Activated gamma-delta T cell treated with Interleukin-2 at 50 U/mL for 16 hours (primary cell): Measurements from ENCODE around the gene RIN3.

Source experiments
- DNase-seq: peaks from one replicate; pipeline ENCODE4 v3.0.0-alpha.2; 2020

The RIN3 gene

DNA sequence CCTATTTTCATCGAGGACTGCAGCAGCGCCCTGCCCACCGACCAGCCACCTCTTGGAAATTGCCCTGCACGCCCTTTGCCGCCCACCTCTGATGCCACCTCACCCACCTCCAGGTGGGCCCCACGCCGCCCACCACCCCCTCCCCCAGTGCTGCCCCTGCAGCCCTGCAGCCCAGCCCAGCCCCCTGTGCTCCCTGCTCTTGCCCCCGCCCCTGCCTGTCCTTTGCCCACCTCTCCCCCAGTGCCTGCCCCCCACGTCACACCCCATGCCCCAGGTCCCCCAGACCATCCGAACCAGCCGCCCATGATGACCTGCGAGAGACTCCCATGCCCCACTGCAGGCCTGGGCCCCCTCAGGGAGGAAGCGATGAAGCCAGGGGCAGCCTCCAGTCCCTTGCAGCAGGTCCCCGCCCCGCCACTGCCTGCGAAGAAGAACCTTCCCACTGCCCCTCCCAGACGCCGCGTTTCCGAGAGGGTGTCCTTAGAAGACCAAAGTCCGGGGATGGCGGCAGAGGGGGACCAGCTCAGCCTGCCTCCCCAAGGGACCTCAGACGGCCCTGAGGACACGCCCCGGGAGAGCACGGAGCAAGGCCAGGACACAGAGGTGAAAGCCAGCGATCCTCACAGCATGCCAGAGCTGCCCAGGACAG is 138.3 kb downstream of the RIN3 start:
- peak; percentile 41 for DNase-seq

- no peak for DNase-seq
Measured at GRCh38 chr14:92652413-92653151, 139.0 kb downstream of the RIN3 start.

GRCh38 chr14:92653162-92653651 is 139.6 kb downstream of the RIN3 start:
- DNase-seq = no peak

DNA sequence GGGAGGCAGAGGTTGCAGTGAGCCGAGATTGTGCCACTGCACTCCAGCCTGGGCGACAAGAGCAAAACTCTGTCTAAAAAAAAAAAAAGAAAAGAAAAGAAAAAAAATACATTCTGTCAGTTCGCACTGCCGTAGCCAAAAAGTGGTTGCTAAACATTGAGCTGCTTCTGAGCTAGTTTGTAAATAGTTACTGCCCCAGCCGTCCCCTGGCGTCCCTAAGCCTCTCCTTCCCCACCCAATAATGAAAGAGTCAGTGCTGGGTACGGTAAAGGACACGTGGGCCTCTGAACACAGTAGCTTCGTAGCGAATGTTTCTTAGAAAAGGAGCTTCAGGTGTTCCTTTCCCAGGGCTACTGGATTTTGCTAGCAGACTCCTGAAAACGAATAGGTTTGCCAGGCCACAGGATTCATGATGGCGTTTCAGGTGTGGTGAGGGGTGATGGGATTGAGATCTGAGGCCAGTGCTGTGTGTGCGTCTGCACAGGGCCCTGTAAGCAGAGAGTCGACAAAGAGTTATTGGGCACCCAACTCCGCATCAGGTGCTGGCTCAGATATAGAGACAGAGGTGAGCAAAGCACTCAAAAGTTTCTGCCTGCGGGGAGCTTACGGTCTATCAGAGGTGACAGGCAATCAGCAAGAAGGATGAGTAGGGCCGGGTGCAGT is 140.8 kb downstream of the RIN3 start:
- DNase-seq = no peak

DNA sequence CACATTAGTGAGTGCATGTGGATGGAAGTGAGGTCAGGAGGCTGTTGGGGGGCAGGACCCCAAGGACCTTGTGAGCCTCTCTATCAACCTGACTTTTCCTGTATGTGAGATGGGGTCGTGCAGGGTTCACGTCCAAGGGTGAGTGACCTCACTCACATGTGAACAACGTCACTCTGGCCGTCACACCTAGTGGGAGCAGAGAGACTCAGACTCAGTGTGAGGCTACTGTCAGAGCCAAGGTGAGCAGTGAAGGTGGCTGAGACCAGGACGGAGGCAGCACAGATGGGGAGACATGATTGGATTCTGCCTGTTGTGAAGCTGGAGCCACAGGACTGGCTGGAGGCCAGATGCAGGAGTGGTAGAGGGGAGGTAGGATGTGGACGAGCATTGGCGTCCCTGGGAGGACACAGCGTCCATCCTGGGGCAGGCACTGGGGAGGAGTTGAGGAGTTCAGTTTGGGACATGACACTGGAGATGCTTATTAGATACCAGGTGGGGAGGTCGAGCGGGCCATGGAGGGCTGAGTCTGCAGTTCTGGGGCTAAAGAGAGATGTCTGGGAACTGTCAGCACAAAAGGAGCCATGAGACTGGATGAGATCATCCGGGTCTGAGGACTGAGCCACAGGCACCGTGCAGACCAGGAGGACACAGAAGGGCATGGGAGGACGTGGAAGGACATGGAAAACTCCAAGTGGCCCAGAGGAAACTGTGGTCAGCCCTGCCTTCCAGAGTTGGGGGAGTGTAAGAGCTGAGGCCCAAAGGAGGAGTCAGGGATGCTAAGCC is 142.0 kb downstream of the RIN3 start:
- no peak for DNase-seq

DNA sequence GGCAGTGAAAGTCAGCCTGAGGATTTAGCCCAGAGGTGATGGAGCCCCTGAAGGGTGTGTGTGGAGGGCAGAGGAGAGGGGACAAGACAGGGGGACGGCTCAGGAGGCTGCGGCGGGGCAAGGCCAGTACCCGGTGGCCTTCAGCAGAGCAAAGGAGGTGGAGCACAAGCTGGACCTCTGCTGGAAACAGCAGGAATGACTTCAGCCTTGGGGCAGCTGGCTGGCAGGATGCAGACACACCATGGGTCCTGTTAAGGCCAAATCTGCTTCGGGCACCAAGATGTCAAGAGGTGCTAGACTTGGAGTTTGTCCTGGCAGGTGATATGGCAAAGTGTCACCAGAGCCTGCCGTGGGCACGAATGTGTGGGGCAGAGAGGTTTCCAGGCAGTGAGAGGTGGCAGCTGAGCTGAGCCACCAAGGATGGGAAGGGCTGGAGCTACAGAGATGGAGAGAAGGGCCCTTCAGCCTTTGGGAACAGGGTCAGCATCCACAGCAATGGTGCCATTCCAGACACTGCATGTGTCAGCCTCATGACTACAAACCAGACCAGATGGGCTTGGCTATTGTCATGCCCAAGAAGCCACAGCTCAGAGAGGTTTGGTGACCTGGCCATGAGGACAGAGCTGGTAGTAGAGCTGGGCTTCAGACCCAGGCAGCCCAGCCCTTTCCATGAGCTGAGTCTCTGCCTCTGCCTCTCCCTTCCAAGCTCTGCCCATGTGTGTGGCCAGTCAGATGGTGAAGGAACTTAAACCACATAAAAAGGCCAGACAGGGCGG is 142.9 kb downstream of the RIN3 start:
- DNase-seq = no peak

DNA sequence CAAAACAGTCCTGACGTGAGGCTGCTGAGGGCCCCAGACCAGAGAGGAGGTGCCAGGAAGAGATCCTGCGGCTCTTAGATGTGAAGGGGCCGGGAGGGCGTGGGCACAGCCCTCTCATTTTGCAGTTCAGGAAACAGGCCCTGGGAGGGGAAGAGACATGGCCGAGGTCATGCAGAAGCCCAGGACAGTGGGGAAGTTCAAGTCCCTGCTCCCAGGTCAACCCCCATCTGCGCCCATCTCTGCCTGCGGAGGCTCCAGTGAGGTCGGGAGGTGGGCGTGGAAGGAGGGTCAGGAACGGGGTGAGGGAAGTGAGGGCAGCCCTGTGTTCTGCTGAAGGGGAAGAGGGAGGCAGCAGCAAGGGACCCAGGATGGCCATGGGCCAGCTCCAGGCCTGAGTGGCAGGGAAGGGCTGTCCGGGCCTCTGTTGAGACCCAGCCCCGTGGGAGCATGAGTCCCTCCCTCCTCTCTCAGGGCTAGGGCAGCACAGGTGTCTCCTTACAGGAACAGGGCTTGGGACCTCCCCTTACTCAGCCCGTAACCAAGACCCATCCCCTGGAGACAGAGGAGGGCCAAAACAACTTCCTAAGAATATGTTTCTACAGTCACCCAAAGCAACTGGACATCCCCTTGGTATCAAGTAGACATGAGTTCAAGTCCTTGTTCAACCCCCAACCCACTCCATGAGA is 144.0 kb downstream of the RIN3 start:
- DNase-seq = no peak

- no peak for DNase-seq
Measured at GRCh38 chr14:92658160-92658559, 144.6 kb downstream of the RIN3 start.

DNA sequence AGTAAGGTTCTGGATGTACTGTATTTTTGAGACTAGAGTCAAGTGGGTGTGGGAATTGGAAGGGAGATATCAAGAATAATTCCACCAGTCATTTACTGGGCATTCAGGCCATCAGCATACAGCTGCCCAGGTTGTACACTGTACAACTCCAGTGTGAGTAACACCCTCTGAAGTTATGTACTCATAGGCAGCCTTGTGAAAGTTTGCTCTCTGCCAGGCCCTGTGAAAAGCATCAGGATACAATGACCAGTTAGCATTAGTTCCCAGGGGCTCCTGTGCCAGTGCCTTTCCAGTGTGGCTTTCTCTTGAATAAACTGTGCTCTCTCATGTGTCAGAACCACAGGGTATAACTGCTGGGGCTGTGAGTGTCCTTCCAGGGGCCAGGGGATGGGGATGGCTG is 145.1 kb downstream of the RIN3 start:
- DNase-seq = no peak

DNA sequence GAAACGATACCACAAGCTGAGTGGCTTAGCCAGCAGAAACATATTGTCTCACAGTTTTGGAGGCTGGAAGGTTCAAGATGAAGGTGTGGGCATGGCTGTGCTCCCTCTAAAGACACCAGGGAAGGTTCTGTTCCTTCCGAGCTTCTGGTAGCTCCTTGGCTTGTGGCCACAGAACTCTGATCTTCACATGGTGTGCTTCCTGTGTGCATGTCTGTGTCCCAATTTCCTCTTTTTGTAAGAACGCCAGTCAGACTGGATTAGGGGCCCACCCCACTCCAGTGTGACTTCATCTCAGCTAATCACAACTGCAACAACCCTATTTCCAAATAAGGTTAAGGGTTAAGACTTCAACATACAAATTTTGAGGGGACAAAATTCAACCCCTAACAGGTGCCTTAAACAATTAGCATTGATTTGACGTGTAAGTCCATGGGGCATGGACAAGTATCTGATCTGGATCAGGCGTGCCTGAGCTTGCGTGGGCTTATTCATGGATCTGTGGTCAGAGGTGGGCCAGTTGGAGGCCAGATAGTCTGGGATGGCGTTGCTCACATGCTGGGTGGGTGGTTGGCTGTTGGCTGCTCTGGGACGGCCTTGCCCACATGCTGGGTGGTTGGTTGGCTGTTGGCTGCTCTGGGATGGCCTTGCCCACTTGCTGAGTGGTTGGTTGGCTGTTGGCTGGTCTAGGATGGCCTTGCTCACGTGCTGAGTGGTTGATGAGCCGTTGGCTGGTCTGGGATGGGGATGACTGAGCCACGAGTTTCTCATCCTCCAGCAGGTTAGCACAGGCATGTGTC is 146.4 kb downstream of the RIN3 start:
- no peak for DNase-seq

GRCh38 chr14:92660571-92660970 is 147.0 kb downstream of the RIN3 start:
- no peak for DNase-seq

DNA sequence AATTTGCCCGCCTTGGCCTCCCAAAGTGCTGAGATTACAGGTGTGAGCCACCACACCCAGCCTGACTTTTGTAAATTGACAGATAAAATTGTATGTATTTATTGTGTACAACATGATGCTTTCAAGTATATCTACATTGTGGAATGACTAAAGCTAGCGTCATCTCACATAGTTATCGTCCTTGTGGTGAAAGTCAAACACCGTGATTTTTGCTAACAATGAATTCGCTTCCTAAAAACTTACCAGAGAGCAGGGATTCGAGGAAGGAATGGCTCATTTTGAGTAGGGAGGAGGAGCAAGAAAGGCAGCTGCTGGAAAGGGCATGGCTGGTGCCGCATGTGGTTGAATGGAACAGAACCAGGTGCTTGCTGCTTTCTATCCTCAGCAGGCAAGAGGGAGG is 149.5 kb downstream of the RIN3 start:
- DNase-seq = no peak

DNA sequence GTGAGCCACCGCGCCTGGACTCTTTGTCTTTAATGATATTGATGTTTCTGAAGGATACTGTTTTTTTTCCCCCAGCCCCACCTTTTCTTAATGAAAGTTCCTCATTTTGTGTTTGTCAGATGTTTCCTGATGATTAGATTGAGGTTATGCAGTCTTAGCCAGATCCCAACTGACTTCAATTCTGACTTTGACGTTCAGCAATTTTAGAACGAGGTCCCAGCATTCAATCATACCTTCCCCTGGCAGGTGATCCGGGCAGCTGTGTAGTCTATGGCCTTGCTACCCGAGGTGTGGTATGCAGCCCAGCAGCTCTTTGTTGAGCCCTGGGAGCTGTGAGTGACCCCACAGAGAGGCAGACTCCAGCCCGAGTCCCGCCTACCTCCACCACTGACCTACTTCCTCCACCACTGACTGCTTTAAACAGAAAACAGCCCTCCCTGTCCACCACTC is 152.1 kb downstream of the RIN3 start:
- DNase-seq = no peak

DNA sequence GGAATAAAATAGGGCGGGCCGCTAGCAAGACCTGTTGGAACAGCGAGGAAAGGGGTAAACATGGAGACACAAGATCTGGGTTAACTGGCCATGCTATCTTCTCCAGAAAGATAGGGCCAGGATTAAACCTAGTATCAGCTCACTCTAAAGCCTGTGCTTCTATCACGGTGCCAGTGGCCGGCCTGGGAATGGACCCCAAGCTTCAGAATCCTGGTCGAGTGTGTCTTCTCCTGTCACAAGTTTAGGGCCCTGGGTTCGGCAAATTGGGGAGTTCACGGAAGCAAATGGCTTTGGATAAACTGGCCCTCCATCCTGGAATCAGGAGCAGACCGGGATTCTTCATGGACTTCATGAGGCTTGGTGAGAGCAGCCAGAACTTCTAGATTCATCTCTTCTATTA is 152.7 kb downstream of the RIN3 start:
- DNase-seq = no peak

GRCh38 chr14:92668276-92668973 is 154.8 kb downstream of the RIN3 start:
- DNase-seq = no peak

DNA sequence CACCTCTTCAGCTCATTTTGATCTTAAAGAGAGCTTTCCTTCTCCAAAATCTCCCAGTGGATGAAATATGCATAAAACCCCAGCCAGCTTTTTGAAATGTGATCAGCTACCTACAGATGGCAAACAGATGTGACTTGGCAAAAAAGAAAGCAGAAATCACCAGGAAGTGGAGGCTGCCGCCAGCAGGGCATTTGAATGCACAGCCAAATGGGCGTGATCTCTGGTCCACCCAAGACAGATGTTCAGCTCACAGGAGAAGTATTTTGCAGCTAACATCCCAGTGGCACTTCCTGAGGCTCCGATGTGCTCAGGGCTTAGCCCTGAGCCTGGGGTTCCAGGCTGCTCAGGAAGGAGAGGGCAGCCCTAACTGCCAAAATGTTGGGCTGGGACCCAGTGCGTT is 156.6 kb downstream of the RIN3 start:
- no peak for DNase-seq

DNA sequence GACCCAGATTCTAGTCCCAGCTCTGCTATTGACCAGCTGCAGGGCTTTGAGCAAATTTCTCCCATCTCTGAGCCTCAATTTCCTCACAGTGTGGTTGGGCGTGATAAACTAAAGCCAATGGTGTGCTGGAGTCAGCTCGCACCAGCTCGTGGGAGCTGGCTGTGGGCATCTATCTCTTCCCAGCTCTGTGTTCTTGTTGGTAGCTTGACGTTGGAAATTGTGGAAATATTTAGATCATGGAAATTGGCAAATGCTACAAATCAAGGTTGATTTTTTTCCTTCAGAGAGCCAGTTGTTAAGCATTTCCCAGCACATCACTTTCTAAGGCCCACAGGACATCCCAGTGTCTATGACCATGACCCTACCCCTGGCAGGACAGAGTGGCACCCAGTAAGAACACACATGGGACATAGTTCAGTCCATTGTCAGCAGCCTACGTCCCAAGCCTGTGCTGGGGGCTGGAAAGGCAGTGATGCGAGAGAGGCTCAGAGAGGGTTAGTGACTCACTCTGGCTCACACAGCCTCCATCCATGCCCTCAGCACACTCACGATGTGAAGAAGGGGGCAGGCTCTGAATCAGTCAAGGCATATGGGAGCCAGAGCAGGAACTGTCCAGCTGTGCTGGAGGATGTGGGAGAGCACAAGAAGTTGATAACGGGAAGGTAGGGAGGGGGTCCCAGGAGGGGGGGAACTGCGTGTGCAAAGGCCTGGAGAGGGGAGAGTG is 157.2 kb downstream of the RIN3 start:
- no peak for DNase-seq

GRCh38 chr14:92673601-92674150 is 160.1 kb downstream of the RIN3 start:
- DNase-seq = no peak

- DNase-seq = no peak
Measured at GRCh38 chr14:92675421-92675820, 161.8 kb downstream of the RIN3 start.
